Lower leg skin (tissue), 4 donors: ENCODE results near the gene R3HDM4. TPM values are rescaled to one million over a fixed set of nuclear protein-coding genes. Genes with fewer than 3 reads are reported as not detected.

Source experiments
- DNase-seq, 2 donors: peaks; one replicate each; pipeline ENCODE4 v3.0.0-alpha.2; 2019; ENCODE audit warnings: low spot score in 2 of 2
- H3K4me3 ChIP-seq: fragments of 200-600 bp; sonication (generic); 2 replicates; pipeline ENCODE4 v1.5.1; 2017; ENCODE audit warnings: mild to moderate bottlenecking, low read depth; ENCODE audit not compliant: poor library complexity, severe bottlenecking
- POLR2A ChIP-seq, 2 donors: fragments of 450-650 bp; IDR thresholded peaks; one replicate each; pipeline ENCODE4 v1.6.1; 2016 to 2017; ENCODE audit warnings: antibody characterized with exemption in 2 of 2, mild to moderate bottlenecking in 1 of 2, moderate library complexity in 1 of 2
- WGBS, 2 donors: methylation state at CpG; one replicate each; pipeline ENCODE4 v1.1.5; 2018; 5-methylcytosine and 5-hydroxymethylcytosine counted together
- intact Hi-C: fragments of 100-400 bp; cut with DNase I; formaldehyde crosslinking; loops from one replicate; pipeline ENCODE4 v1.15.0; 2023; ENCODE audit warnings: low total_unique reads
- total RNA-seq, 4 donors: library from RNA; depleted of rRNA; stranded (reverse); fragments of >200 nt; gene quantifications; one replicate each; pipeline ENCODE4 v1.1.0, GENCODE V29; 2016
- TF ChIP-seq, protein P1 (sequence below), 3 donors: fragments of 450-650 bp; IDR thresholded peaks; one replicate each; pipeline ENCODE4 v1.5.1; 2016; ENCODE audit warnings: antibody characterized with exemption in 3 of 3, mild to moderate bottlenecking in 3 of 3, moderate library complexity in 2 of 3

Gene R3HDM4
- total RNA-seq, 4 donors from 2014 or later: 58.1 to 75.6 (median 65.8) TPM

DNA sequence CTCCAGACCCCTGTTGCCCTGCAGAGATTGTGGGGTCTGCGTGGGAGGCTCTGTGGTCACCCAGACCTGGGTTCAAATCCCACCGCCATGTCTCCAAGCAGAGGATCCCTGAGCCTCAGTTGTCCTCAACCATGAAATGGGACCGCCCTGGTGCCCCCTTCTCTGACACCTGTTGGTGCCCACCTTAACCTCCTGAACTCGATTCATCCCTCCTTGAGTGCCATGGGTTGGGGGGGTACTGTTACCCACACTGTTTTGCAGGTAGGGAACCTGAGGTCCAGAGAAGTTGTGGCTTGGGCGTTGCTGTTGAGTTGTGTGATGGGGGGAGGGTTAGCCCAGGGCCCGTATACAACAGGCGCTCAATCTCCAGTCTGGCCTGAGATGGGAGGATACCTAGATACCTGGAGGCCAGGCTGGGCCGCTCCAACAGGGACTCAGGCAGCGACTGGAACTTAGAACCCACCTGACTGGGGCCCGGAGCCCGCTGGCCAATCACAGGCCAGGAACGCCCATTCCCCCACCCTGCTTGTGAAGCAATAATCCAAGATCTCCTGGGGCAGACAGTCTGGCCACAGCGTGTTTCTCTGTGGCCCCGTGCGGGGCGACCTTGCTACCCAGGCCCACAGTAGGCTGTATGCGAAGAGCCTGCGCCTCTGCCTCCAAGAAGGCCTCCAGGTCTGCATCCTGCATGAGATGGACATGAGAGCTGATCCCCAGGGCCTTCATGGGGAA, 15.6 kb upstream of the R3HDM4 start:
- no peak overlapping the region for H3K4me3 ChIP-seq
- DNase-seq: no peak
- 86 to 87% methylated on average over 17 to 18 of the region's 18 CpGs for WGBS, 2 donors
- intact Hi-C loops: no loop called here
- no peak for TF ChIP-seq POLR2A (IDR thresholded peaks at IDR 0.05)
- TF ChIP-seq, protein P1, sequence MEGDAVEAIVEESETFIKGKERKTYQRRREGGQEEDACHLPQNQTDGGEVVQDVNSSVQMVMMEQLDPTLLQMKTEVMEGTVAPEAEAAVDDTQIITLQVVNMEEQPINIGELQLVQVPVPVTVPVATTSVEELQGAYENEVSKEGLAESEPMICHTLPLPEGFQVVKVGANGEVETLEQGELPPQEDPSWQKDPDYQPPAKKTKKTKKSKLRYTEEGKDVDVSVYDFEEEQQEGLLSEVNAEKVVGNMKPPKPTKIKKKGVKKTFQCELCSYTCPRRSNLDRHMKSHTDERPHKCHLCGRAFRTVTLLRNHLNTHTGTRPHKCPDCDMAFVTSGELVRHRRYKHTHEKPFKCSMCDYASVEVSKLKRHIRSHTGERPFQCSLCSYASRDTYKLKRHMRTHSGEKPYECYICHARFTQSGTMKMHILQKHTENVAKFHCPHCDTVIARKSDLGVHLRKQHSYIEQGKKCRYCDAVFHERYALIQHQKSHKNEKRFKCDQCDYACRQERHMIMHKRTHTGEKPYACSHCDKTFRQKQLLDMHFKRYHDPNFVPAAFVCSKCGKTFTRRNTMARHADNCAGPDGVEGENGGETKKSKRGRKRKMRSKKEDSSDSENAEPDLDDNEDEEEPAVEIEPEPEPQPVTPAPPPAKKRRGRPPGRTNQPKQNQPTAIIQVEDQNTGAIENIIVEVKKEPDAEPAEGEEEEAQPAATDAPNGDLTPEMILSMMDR (IDR thresholded peaks at IDR 0.05): no peak

- intact Hi-C loops: no loop called here
- no peak overlapping the region for H3K4me3 ChIP-seq
- DNase-seq: no peak
- WGBS, 2 donors: 71% methylated on average over 6 to 12 of the region's 12 CpGs
- no peak for TF ChIP-seq POLR2A (IDR thresholded peaks at IDR 0.05)
- TF ChIP-seq, protein P1 (IDR thresholded peaks at IDR 0.05): no peak
Measured at GRCh38 chr19:927780-928401, 14.9 kb upstream of the R3HDM4 start.

- intact Hi-C loops: no loop called here
- 0 to 10% methylated on average over 4 to 15 of the region's 15 CpGs for WGBS, 2 donors
- DNase-seq: no peak
- TF ChIP-seq, protein P1 (IDR thresholded peaks at IDR 0.05): no peak
- TF ChIP-seq POLR2A (IDR thresholded peaks at IDR 0.05): no peak
- peak overlapping the region; percentile 83 for H3K4me3 ChIP-seq
Measured at GRCh38 chr19:927351-927779, 14.3 kb upstream of the R3HDM4 start.

DNA sequence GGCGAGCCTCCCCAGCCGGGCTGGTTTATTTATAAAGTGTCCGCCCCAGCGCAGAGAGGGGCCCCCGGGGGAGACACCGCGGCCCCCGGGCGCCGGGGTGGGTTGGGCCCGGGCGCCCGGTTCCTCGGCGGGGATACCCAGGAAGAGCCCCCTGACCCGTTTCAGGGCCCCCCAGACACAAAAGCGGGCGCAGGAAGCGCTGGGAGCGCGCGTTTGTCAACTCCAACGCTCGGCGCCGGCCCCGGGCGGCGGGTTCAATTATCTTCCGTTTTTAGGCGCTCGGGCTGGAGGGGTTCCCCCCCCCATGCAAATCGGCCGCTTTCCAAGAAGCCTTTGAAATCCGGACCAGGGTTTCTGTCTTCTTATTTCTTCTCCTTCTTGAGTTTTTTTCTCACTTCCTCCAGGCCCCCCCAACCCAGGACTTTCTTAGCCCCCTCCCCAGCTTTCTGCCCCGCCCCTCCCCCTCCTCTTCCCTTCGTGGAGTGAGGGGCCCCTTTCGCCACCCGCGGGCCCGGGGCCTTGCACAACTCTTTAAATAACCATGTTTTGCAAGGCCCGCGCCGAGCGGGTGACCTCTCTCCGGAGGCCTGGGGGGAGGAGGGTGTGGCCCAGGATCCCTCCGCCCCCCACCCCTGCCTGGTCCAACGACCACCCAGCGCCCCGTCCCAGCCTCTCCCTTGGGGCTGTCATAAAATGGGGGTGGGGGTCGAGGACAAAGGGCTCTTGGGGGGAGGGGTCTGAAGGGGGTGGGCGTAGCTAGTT, 13.8 kb upstream of the R3HDM4 start:
- 0 to 1% methylated on average over 46 to 52 of the region's 52 CpGs for WGBS, 2 donors
- DNase-seq: peak; percentile 65 to 96

DNA sequence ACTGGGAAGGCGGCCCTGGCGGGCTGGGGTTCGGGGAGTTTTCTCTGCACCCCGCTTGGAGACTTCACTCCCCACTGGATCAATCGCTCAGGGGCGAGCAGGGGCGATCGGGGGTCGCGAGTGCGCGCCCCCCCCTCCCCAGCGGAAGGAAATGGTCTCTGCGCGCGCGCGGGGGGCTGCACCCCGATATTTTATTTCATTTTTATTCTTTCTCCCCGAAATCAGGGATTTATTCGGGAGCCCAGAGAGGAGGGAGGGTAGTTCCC, 13.2 kb upstream of the R3HDM4 start:
- intact Hi-C loops: no loop called here
- 1% methylated on average over 12 to 21 of the region's 21 CpGs for WGBS, 2 donors
- peak overlapping the region; percentile 83 for H3K4me3 ChIP-seq
- TF ChIP-seq, protein P1 (IDR thresholded peaks at IDR 0.05): no peak
- no peak for TF ChIP-seq POLR2A (IDR thresholded peaks at IDR 0.05)
- no peak for DNase-seq

More for the DNA sequence above, 13.8 kb upstream of the R3HDM4 start:
- intact Hi-C loops: no loop called here
- TF ChIP-seq, protein P1 (IDR thresholded peaks at IDR 0.05): no peak
- no peak for TF ChIP-seq POLR2A (IDR thresholded peaks at IDR 0.05)
- peak overlapping the region; percentile 83 for H3K4me3 ChIP-seq
